K562 (cell line): ENCODE data around the gene DENND1A. TPM values are rescaled to one million over a fixed set of nuclear protein-coding genes. Genes with fewer than 3 reads are reported as not detected.

ENCODE experiments used
- ATAC-seq: fragments of 200-7000 bp; cut with Tn5 transposase; 3 replicates; pipeline ENCODE4 v1.9.1; 2020; ENCODE audit warnings: moderate library complexity
- BruUV-seq: library from RNA; stranded (reverse); fragments of 400-500 nt; replicated peaks from 2 replicates; lab custom pipeline; 2021; lab: Mats Ljungman, UMichigan
- CTCF ChIA-PET: fragments of 300-600 bp; formaldehyde crosslinking; extraction: SDS; loops from one replicate; lab custom pipeline; 2021; ENCODE audit warnings: low intra/inter-chr PET ratio; lab: Yijun Ruan, JAX
- POLR2A ChIA-PET: fragments of 300-600, 350-650 bp; sonication (Branson Sonifier 250); formaldehyde crosslinking; extraction: SDS; loops from one replicate; lab custom pipeline; 2021; ENCODE audit warnings: antibody characterized with exemption, inconsistent platforms; lab: Yijun Ruan, JAX
- DNase-seq, 4 experiments: peaks; one replicate each; pipeline versions ENCODE4 v3.0.0 to v3.0.0-alpha.2; 2011 to 2018; ENCODE audit warnings: low spot score in 3 of 4, mixed read lengths in 3 of 4; ENCODE audit errors: extremely low read depth in 1 of 4
- FAIRE-seq: peaks from 2 replicates; lab custom pipeline; 2011; peaks lifted over from hg19 to GRCh38; lab: Jason Lieb, UNC
- H2AFZ ChIP-seq: 2 replicates; pipeline ENCODE4 v1.6.0; 2011; ENCODE audit warnings: low read depth, low read length, control low read depth, inconsistent platforms
- H3K27ac ChIP-seq: fragments of 200-600 bp; 3 replicates; pipeline ENCODE4 v1.8.0; 2011; ENCODE audit warnings: low read depth, mild to moderate bottlenecking, control low read depth, inconsistent platforms, low read length, moderate library complexity, mixed read lengths; ENCODE audit errors: extremely low read depth
- H3K27me3 ChIP-seq, 2 experiments: fragments of 300-600 bp in 1 of 2; 2 replicates in 1 of 2; 3 replicates in 1 of 2; pipeline versions ENCODE4 v1.6.0 to v1.8.0; 2011; ENCODE audit warnings: inconsistent platforms in 2 of 2, low read length in 2 of 2, mild to moderate bottlenecking in 1 of 2, mixed read lengths in 1 of 2, moderate library complexity in 1 of 2; ENCODE audit not compliant: control insufficient read depth in 2 of 2, insufficient read depth in 2 of 2
- H3K36me3 ChIP-seq: fragments of 300-600 bp; 3 replicates; pipeline ENCODE4 v1.8.0; 2011; ENCODE audit warnings: mild to moderate bottlenecking, low read length, inconsistent platforms; ENCODE audit not compliant: control insufficient read depth, insufficient read depth
- H3K4me1 ChIP-seq, 2 experiments: fragments of 200-600 bp in 1 of 2; replicated peaks in 1 of 2; 2 replicates in 1 of 2; 3 replicates in 1 of 2; pipeline versions ENCODE4 v1.5.1 to v1.8.0; 2011; ENCODE audit warnings: inconsistent platforms in 2 of 2, low read length in 2 of 2, mild to moderate bottlenecking in 1 of 2, mixed read lengths in 1 of 2, moderate library complexity in 1 of 2; ENCODE audit not compliant: control insufficient read depth in 2 of 2, insufficient read depth in 2 of 2
- H3K4me2 ChIP-seq: 2 replicates; pipeline ENCODE4 v1.6.1; 2011; ENCODE audit warnings: low read length, control low read depth, inconsistent platforms, mixed read lengths; ENCODE audit not compliant: insufficient read depth
- H3K4me3 ChIP-seq: fragments of 200-600 bp; sonication (generic), shearing (Covaris generic); 2 replicates; pipeline ENCODE4 v1.5.1; 2016; ENCODE audit warnings: control low read depth, inconsistent platforms
- H3K79me2 ChIP-seq: fragments of 200-600 bp; 3 replicates; pipeline ENCODE4 v1.8.0; 2011; ENCODE audit warnings: low read length, inconsistent platforms; ENCODE audit not compliant: control insufficient read depth, insufficient read depth
- H3K9ac ChIP-seq, 2 experiments: 2 replicates each; pipeline versions ENCODE4 v1.6.0 to v1.6.1; 2011; ENCODE audit warnings: low read depth in 2 of 2, low read length in 2 of 2, control low read depth in 1 of 2, inconsistent platforms in 1 of 2, mild to moderate bottlenecking in 1 of 2, mixed read lengths in 1 of 2; ENCODE audit not compliant: insufficient read depth in 1 of 2
- H3K9me1 ChIP-seq: one replicate; pipeline ENCODE4 v1.6.0; 2011; ENCODE audit warnings: inconsistent platforms, mild to moderate bottlenecking, low read length, moderate library complexity; ENCODE audit not compliant: control insufficient read depth, insufficient read depth
- H3K9me3 ChIP-seq: replicated peaks from 2 replicates; pipeline ENCODE4 v1.5.1; 2011; ENCODE audit warnings: low read depth, low read length, inconsistent platforms; ENCODE audit not compliant: control insufficient read depth, insufficient read depth
- H4K20me1 ChIP-seq: replicated peaks from 2 replicates; pipeline ENCODE4 v1.6.1; 2011; ENCODE audit warnings: low read length, inconsistent platforms, mixed read lengths; ENCODE audit not compliant: control insufficient read depth, insufficient read depth
- KDM5B ChIP-seq: fragments of 200-600 bp; sonication (generic); IDR thresholded peaks from 2 replicates; pipeline ENCODE4 v1.6.1; 2012; ENCODE audit warnings: low read depth, mild to moderate bottlenecking, moderate library complexity, low read length, control low read depth, inconsistent platforms; ENCODE audit not compliant: insufficient replicate concordance
- ZBTB33 ChIP-seq: sonication (generic); formaldehyde crosslinking; IDR thresholded peaks from 2 replicates; pipeline ENCODE4 v1.8.1; 2023; ENCODE audit warnings: mild to moderate bottlenecking, missing genetic modification reagents
- ZNF41 ChIP-seq: fragments of 250-450 bp; sonication (Bioruptor Pico); conservative IDR thresholded peaks from 2 replicates; pipeline ENCODE4 v1.4.0; 2020; ENCODE audit warnings: mild to moderate bottlenecking
- WGBS: fragments of 100-300 bp; shearing (Covaris generic); methylation state at CpG from one replicate; pipeline ENCODE4 v1.1.6; 2016; ENCODE audit warnings: low coverage, mixed read lengths; ENCODE audit not compliant: insufficient coverage; ENCODE audit errors: missing lambda C conversion rate; 5-methylcytosine and 5-hydroxymethylcytosine counted together
- in situ Hi-C: fragments of 300-500 bp; cut with MboI; formaldehyde crosslinking; loops from 4 replicates; pipeline ENCODE4 v1.15.0; 2018; ENCODE audit warnings: inconsistent platforms, mixed read lengths
- intact Hi-C: fragments of 100-400 bp; cut with micrococcal nuclease; formaldehyde crosslinking; loops from 2 replicates; pipeline ENCODE4 v1.14.2; 2022
- polyA plus RNA-seq, 8 experiments: library from polyadenylated mRNA; depleted of rRNA in 4 of 8; stranded (reverse) in 5 of 8; unstranded in 3 of 8; fragments of >200 nt; fragmentation: Nextera tagmentation in 2 of 8; fragmentation: Illumina TruSeq in 1 of 8; extraction: Ambion mirVana in 2 of 8; extraction: Trizol in 1 of 8; gene quantifications; 2 replicates each; pipeline versions ENCODE4 v1.2.1 to v1.2.3, GENCODE V29; 2011 to 2014; ENCODE audit warnings: inconsistent platforms in 1 of 8, missing spikeins in 1 of 8
- total RNA-seq, 7 experiments: library from RNA; depleted of rRNA in 6 of 7; stranded (reverse); fragments of >200 nt in 6 of 7; fragmentation: Illumina TruSeq in 2 of 7; extraction: Trizol in 2 of 7; gene quantifications; 2 replicates each; pipeline versions ENCODE4 v1.2.1 to v1.2.3, GENCODE V29; 2011 to 2021; ENCODE audit warnings: low replicate concordance in 1 of 7

The DENND1A gene
- total and polyA plus RNA-seq, 9 of the 15 experiments (the other 6 are each of a cell fraction or from before 2014, with no cell fraction given): 7.6 to 29.5 (median 15.7) TPM

DNA sequence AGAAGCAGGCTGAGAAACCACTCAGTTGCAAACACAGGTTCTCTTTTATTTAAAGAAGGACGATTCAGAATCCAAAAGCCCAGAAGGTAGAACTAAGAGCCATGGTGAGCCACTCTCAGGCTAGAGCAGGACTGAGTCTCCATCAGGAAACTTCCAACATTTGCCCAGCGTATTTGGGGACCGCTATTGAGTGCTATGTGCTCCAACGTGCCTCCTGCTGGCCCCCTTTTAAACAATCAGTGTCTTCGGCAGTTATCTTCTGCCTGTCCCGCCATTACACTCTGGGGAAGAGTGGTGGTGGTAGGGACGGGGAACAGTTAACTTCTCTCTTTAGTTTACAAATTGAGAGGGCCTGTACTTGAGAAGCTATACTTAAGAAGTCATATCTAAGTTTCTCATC lies 78.1 kb downstream of the DENND1A start:
- in situ Hi-C loops: no loop called here
- Histone ChIP-seq H3K4me2 (no peak overlapping the region), H3K9me3 (peaks cover 7% of the 10 kb centered on the region; the same call in 1 of the 2 replicates), H3K79me2 (no peaks in the 10 kb centered on the region), H4K20me1 (no peaks in the 10 kb centered on the region), H3K9me1 (no peaks in the 10 kb centered on the region), H2AFZ (no peak overlapping the region), H3K36me3 (no peaks in the 10 kb centered on the region), H3K27ac (no peak overlapping the region), H3K9ac (no peak overlapping the region), H3K4me3 (no peak overlapping the region), H3K4me1 (no peaks in the 10 kb centered on the region), H3K27me3 (no peaks in the 10 kb centered on the region)
- CTCF ChIA-PET: no interaction called here
- BruUV-seq: no TSS peak
- POLR2A ChIA-PET: interaction anchor here (0.6 kb wide), 1 partner anchor 17 kb away, joined by 5 read pairs; no protein-coding TSS in a partner anchor
- TF ChIP-seq KDM5B: no peak
- TF ChIP-seq ZBTB33: 0 out of 2 replicates have a peak, but pooled peaks have one; percentile 16
- TF ChIP-seq ZNF41: no peak
- no peak for ATAC-seq
- 76% methylated on average over 6 of the region's 7 CpGs for WGBS
- FAIRE-seq: no peak
- intact Hi-C loops: no loop called here
- no peak for DNase-seq
